GM12878 (cell line): ENCODE measurements around the gene ATP6V1G1. TPM values are rescaled to one million over a fixed set of nuclear protein-coding genes. Genes with fewer than 3 reads are reported as not detected.

Source experiments
- BRCA1 ChIP-seq: IDR thresholded peaks from 2 replicates; pipeline ENCODE4 v1.6.1; 2011; ENCODE audit warnings: low read depth, low read length, improper control_type of control experiment
- CHD2 ChIP-seq: IDR thresholded peaks from 2 replicates; pipeline ENCODE4 v1.6.1; 2011; ENCODE audit warnings: low read depth, low read length, improper control_type of control experiment, borderline replicate concordance
- CHD4 ChIP-seq: fragments of 200-600 bp; sonication (generic); IDR thresholded peaks from 2 replicates; pipeline ENCODE4 v1.6.1; 2016; ENCODE audit warnings: mild to moderate bottlenecking
- CREM ChIP-seq: IDR thresholded peaks from 2 replicates; pipeline ENCODE4 v1.6.1; 2014; ENCODE audit warnings: antibody characterized with exemption, low read depth
- DPF2 ChIP-seq: fragments of 450-650 bp; IDR thresholded peaks from 2 replicates; pipeline ENCODE4 v1.6.1; 2017; ENCODE audit warnings: mild to moderate bottlenecking
- FOS ChIP-seq: IDR thresholded peaks from 3 replicates; pipeline ENCODE4 v1.6.1; 2011; ENCODE audit warnings: borderline replicate concordance; ENCODE audit not compliant: insufficient read length; ENCODE audit errors: extremely low read depth
- FOXK2 ChIP-seq: fragments of 450-650 bp; IDR thresholded peaks from 2 replicates; pipeline ENCODE4 v1.6.1; 2017; ENCODE audit warnings: mild to moderate bottlenecking, moderate library complexity
- IKZF1 ChIP-seq: fragments of 450-650 bp; conservative IDR thresholded peaks from 2 replicates; pipeline ENCODE4 v1.6.1; 2017; ENCODE audit warnings: antibody characterized with exemption, mild to moderate bottlenecking
- MEF2B ChIP-seq: fragments of 450-650 bp; IDR thresholded peaks from 2 replicates; pipeline ENCODE4 v1.6.1; 2018; ENCODE audit warnings: mild to moderate bottlenecking, moderate library complexity; ENCODE audit not compliant: partially characterized antibody, poor library complexity, severe bottlenecking
- MTA3 ChIP-seq: IDR thresholded peaks from 2 replicates; pipeline ENCODE4 v1.6.1; 2012; ENCODE audit warnings: low read length, inconsistent platforms, borderline replicate concordance
- MYB ChIP-seq: fragments of 150-350 bp; IDR thresholded peaks from 2 replicates; pipeline ENCODE4 v1.6.1; 2014; ENCODE audit warnings: mild to moderate bottlenecking, low read depth, low read length, borderline replicate concordance
- MYC ChIP-seq: IDR thresholded peaks from 2 replicates; pipeline ENCODE4 v1.6.1; 2011; ENCODE audit warnings: mild to moderate bottlenecking, low read length, moderate library complexity, inconsistent platforms; ENCODE audit not compliant: insufficient read depth, insufficient replicate concordance, insufficient read length, severe bottlenecking
- NBN ChIP-seq: fragments of 450-650 bp; IDR thresholded peaks from 2 replicates; pipeline ENCODE4 v1.6.1; 2016
- NR2F1 ChIP-seq: fragments of 450-650 bp; conservative IDR thresholded peaks from 2 replicates; pipeline ENCODE4 v1.6.1; 2017; ENCODE audit warnings: mild to moderate bottlenecking
- POLR2AphosphoS5 ChIP-seq: IDR thresholded peaks from 2 replicates; pipeline ENCODE4 v1.6.1; 2011; ENCODE audit warnings: mild to moderate bottlenecking, low read length, inconsistent platforms
- POU2F2 ChIP-seq: IDR thresholded peaks from 3 replicates; pipeline ENCODE4 v1.6.1; 2011; ENCODE audit warnings: low read depth, mild to moderate bottlenecking, low read length, borderline replicate concordance
- RAD21 ChIP-seq: IDR thresholded peaks from 2 replicates; pipeline ENCODE4 v1.6.1; 2011; ENCODE audit warnings: mild to moderate bottlenecking, low read depth, low read length, moderate library complexity; ENCODE audit not compliant: insufficient read depth
- REST ChIP-seq: IDR thresholded peaks from 2 replicates; pipeline ENCODE4 v1.6.1; 2012; ENCODE audit warnings: mild to moderate bottlenecking, low read depth, low read length
- SUPT20H ChIP-seq: IDR thresholded peaks from 2 replicates; pipeline ENCODE4 v1.6.1; 2011; ENCODE audit warnings: low read depth, mild to moderate bottlenecking, low read length, moderate library complexity, borderline replicate concordance; ENCODE audit not compliant: control insufficient read depth
- TAF1 ChIP-seq: IDR thresholded peaks from 2 replicates; pipeline ENCODE4 v1.6.1; 2011; ENCODE audit warnings: mild to moderate bottlenecking, low read depth, low read length, borderline replicate concordance
- TCF3 ChIP-seq: IDR thresholded peaks from 2 replicates; pipeline ENCODE4 v1.6.1; 2012; ENCODE audit warnings: low read depth, mild to moderate bottlenecking, low read length, borderline replicate concordance; ENCODE audit not compliant: insufficient read depth
- WRNIP1 ChIP-seq: IDR thresholded peaks from 2 replicates; pipeline ENCODE4 v1.6.1; 2011; ENCODE audit warnings: low read depth, low read length, improper control_type of control experiment, borderline replicate concordance
- ZSCAN29 ChIP-seq: fragments of 450-650 bp; IDR thresholded peaks from 2 replicates; pipeline ENCODE4 v1.6.1; 2017; ENCODE audit warnings: mild to moderate bottlenecking, moderate library complexity
- ZZZ3 ChIP-seq: IDR thresholded peaks from 2 replicates; pipeline ENCODE4 v1.6.1; 2011; ENCODE audit warnings: low read depth; ENCODE audit not compliant: control insufficient read depth, insufficient read length
- polyA plus RNA-seq, 11 experiments: library from polyadenylated mRNA; depleted of rRNA in 4 of 11; unstranded in 6 of 11; stranded (reverse) in 5 of 11; fragments of >200 nt; fragmentation: Nextera tagmentation in 4 of 11; fragmentation: Illumina TruSeq in 1 of 11; extraction: Ambion mirVana in 4 of 11; extraction: Trizol in 1 of 11; gene quantifications; 1 replicate in 1 of 11; 2 replicates in 10 of 11; pipeline versions ENCODE4 v1.2.1 to v1.2.3, GENCODE V29; 2011 to 2016; ENCODE audit warnings: inconsistent platforms in 2 of 11, missing spikeins in 2 of 11, low read depth in 1 of 11
- total RNA-seq, 4 experiments: library from RNA; depleted of rRNA in 3 of 4; stranded (reverse); fragments of >200 nt in 3 of 4; fragmentation: Illumina TruSeq in 1 of 4; extraction: Trizol in 1 of 4; gene quantifications; 2 replicates each; pipeline versions ENCODE4 v1.2.1 to v1.2.3, GENCODE V29; 2013 to 2021
- TF ChIP-seq, protein P1 (sequence below): fragments of 450-650 bp; IDR thresholded peaks from 2 replicates; pipeline ENCODE4 v1.6.1; 2017; ENCODE audit warnings: mild to moderate bottlenecking, moderate library complexity

Gene ATP6V1G1
- total and polyA plus RNA-seq, 10 of the 15 experiments (the other 5 are each of a cell fraction or from before 2014, with no cell fraction given) = 34.2 to 204 (median 82.5) TPM

DNA sequence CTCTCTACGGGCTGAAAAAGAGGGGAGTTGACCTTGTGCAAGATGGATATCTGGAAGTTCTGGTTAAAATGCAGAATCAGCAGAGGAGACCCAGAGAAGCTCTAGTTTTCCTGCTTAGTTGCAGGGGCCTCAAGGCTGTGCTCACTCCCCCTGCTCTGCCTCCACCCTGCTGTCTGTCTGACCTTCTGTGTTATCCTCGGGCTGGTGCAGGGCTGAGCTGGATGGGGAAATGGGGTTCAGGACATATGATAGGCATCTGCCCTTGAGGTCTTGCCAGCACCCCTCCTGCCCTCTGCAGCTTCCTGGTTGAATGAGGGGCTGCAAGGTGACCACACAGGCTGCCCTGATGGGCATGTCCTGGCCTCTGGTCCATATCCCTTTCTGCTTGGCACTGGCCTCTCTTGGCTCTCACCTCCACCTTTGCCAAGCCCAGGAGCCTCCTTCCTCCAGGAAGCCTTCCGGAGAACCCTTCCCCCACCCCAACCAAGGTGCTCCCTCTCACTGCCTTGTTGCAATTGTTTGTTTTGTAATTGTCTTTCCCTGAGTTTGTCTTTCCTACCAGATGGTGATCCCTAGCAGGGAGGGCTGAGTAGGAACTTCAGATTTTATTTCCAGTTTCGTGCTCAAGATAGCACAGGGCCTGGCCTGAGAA is 24.8 kb downstream of the ATP6V1G1 start (continued):
- TF ChIP-seq MTA3 (no peak), MEF2B (no peak), NBN (0 out of 2 replicates have a peak, but pooled peaks have one; percentile 3), SUPT20H (no peak), NR2F1 (no peak), TCF3 (no peak), CREM (no peak), CHD2 (peak; percentile 24; the same call in 1 of the 2 replicates), ZSCAN29 (no peak), TAF1 (no peak), DPF2 (no peak), IKZF1 (peak; percentile 15; the same call in 1 of the 2 replicates), REST (no peak), MYC (no peak), MYB (no peak), WRNIP1 (peak; percentile 79; the same call in 1 of the 2 replicates), RAD21 (no peak), ZZZ3 (no peak), FOXK2 (no peak), CHD4 (no peak), POLR2AphosphoS5 (0 out of 2 replicates have a peak, but pooled peaks have one; percentile 17), FOS (no peak), POU2F2 (no peak), BRCA1 (no peak)
- TF ChIP-seq, protein P1, sequence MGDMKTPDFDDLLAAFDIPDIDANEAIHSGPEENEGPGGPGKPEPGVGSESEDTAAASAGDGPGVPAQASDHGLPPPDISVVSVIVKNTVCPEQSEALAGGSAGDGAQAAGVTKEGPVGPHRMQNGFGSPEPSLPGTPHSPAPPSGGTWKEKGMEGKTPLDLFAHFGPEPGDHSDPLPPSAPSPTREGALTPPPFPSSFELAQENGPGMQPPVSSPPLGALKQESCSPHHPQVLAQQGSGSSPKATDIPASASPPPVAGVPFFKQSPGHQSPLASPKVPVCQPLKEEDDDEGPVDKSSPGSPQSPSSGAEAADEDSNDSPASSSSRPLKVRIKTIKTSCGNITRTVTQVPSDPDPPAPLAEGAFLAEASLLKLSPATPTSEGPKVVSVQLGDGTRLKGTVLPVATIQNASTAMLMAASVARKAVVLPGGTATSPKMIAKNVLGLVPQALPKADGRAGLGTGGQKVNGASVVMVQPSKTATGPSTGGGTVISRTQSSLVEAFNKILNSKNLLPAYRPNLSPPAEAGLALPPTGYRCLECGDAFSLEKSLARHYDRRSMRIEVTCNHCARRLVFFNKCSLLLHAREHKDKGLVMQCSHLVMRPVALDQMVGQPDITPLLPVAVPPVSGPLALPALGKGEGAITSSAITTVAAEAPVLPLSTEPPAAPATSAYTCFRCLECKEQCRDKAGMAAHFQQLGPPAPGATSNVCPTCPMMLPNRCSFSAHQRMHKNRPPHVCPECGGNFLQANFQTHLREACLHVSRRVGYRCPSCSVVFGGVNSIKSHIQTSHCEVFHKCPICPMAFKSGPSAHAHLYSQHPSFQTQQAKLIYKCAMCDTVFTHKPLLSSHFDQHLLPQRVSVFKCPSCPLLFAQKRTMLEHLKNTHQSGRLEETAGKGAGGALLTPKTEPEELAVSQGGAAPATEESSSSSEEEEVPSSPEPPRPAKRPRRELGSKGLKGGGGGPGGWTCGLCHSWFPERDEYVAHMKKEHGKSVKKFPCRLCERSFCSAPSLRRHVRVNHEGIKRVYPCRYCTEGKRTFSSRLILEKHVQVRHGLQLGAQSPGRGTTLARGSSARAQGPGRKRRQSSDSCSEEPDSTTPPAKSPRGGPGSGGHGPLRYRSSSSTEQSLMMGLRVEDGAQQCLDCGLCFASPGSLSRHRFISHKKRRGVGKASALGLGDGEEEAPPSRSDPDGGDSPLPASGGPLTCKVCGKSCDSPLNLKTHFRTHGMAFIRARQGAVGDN = 0 out of 2 replicates have a peak, but pooled peaks have one; percentile 10
